Liver (tissue), 9 donors: ENCODE measurements around the gene FAM107A. TPM values are rescaled to one million over a fixed set of nuclear protein-coding genes. Genes with fewer than 3 reads are reported as not detected.

ENCODE experiments used
- DNase-seq: peaks from one replicate; pipeline ENCODE4 v3.0.0-alpha.2; 2017; ENCODE audit warnings: low spot score
- H3K27ac ChIP-seq, 2 donors: one replicate each; pipeline ENCODE4 v1.7.0; 2013; ENCODE audit warnings: inconsistent platforms in 2 of 2, low read length in 2 of 2, control low read depth in 1 of 2, low read depth in 1 of 2, mild to moderate bottlenecking in 1 of 2
- H3K27me3 ChIP-seq, 4 donors: one replicate each; pipeline versions ENCODE4 v1.6.1 to v1.7.0; 2013; ENCODE audit warnings: low read length in 3 of 4, inconsistent platforms in 1 of 4, mild to moderate bottlenecking in 1 of 4, moderate library complexity in 1 of 4; ENCODE audit not compliant: control insufficient read depth in 4 of 4, insufficient read depth in 4 of 4
- H3K36me3 ChIP-seq, 4 donors: one replicate each; pipeline versions ENCODE4 v1.6.1 to v1.7.0; 2013; ENCODE audit warnings: low read length in 3 of 4, mild to moderate bottlenecking in 3 of 4, low read depth in 1 of 4, moderate library complexity in 1 of 4; ENCODE audit not compliant: control insufficient read depth in 4 of 4, insufficient read depth in 3 of 4
- H3K4me1 ChIP-seq, 4 donors: one replicate each; pipeline versions ENCODE4 v1.6.1 to v1.7.0; 2013; ENCODE audit warnings: low read length in 3 of 4, mild to moderate bottlenecking in 3 of 4, moderate library complexity in 1 of 4; ENCODE audit not compliant: control insufficient read depth in 4 of 4, insufficient read depth in 4 of 4
- H3K4me3 ChIP-seq, 3 donors: one replicate each; pipeline versions ENCODE4 v1.6.1 to v1.7.0; 2013; ENCODE audit warnings: low read length in 3 of 3, control low read depth in 1 of 3, low read depth in 1 of 3, mild to moderate bottlenecking in 1 of 3
- H3K9ac ChIP-seq, 2 donors: one replicate each; pipeline ENCODE4 v1.7.0; 2013; ENCODE audit warnings: low read length in 2 of 2, mild to moderate bottlenecking in 2 of 2, moderate library complexity in 2 of 2, control low read depth in 1 of 2, low read depth in 1 of 2
- H3K9me3 ChIP-seq, 4 donors: one replicate each; pipeline versions ENCODE4 v1.6.1 to v1.7.0; 2013; ENCODE audit warnings: low read length in 3 of 4; ENCODE audit not compliant: control insufficient read depth in 4 of 4
- EGR1 ChIP-seq, 2 donors: IDR thresholded peaks; 2 replicates each; pipeline ENCODE4 v1.6.1; 2016 to 2018; ENCODE audit warnings: antibody characterized with exemption in 2 of 2, low read depth in 2 of 2
- FOXA1 ChIP-seq: IDR thresholded peaks from 2 replicates; pipeline ENCODE4 v1.6.1; 2016; ENCODE audit warnings: antibody characterized with exemption
- GABPA ChIP-seq, 2 donors: IDR thresholded peaks in 1 of 2; conservative IDR thresholded peaks in 1 of 2; 2 replicates each; pipeline ENCODE4 v1.6.1; 2016; ENCODE audit warnings: antibody characterized with exemption in 2 of 2, mild to moderate bottlenecking in 1 of 2, moderate library complexity in 1 of 2
- JUND ChIP-seq, 2 donors: IDR thresholded peaks; 2 replicates each; pipeline ENCODE4 v1.6.1; 2016; ENCODE audit warnings: antibody characterized with exemption in 2 of 2
- NR2F2 ChIP-seq: IDR thresholded peaks from 2 replicates; pipeline ENCODE4 v1.6.1; 2016; ENCODE audit warnings: antibody characterized with exemption
- RAD21 ChIP-seq, 2 donors: IDR thresholded peaks; 2 replicates each; pipeline ENCODE4 v1.6.1; 2016; ENCODE audit warnings: antibody characterized with exemption in 2 of 2, mild to moderate bottlenecking in 2 of 2
- RXRA ChIP-seq, 2 donors: IDR thresholded peaks; 2 replicates each; pipeline ENCODE4 v1.6.1; 2017 to 2018; ENCODE audit warnings: antibody characterized with exemption in 2 of 2, mild to moderate bottlenecking in 1 of 2
- TAF1 ChIP-seq: conservative IDR thresholded peaks from 2 replicates; pipeline ENCODE4 v1.6.1; 2016; ENCODE audit warnings: antibody characterized with exemption, mild to moderate bottlenecking
- YY1 ChIP-seq: IDR thresholded peaks from 2 replicates; pipeline ENCODE4 v1.6.1; 2016; ENCODE audit warnings: antibody characterized with exemption, mild to moderate bottlenecking
- WGBS: extraction: QIAGEN DNeasy Blood & Tissue Kit; methylation state at CpG from one replicate; pipeline ENCODE4 v1.1.7; 2013; 5-methylcytosine and 5-hydroxymethylcytosine counted together
- polyA plus RNA-seq, 2 donors: library from polyadenylated mRNA; stranded (reverse) in 1 of 2; unstranded in 1 of 2; fragments of 200-250 nt in 1 of 2; fragments of >200 nt in 1 of 2; fragmentation: Nextera tagmentation in 1 of 2; extraction: Ambion mirVana in 1 of 2; gene quantifications; one replicate each; pipeline versions ENCODE4 v1.2.1 to v1.2.3, GENCODE V29; 2013 to 2015
- total RNA-seq, 2 donors: library from RNA; depleted of rRNA; stranded (reverse); fragments of >200 nt; gene quantifications; one replicate each; pipeline ENCODE4 v1.2.3, GENCODE V29; 2014
- TF ChIP-seq, protein P1 (sequence below): IDR thresholded peaks from 2 replicates; pipeline ENCODE4 v1.6.1; 2016; ENCODE audit warnings: antibody characterized with exemption, mild to moderate bottlenecking
- TF ChIP-seq, protein P2 (sequence below): IDR thresholded peaks from 2 replicates; pipeline ENCODE4 v1.6.1; 2016; ENCODE audit warnings: antibody characterized with exemption
- TF ChIP-seq, protein P3 (sequence below): IDR thresholded peaks from 2 replicates; pipeline ENCODE4 v1.6.1; 2016; ENCODE audit warnings: antibody characterized with exemption
- donor health status: healthy.
- donor health status: healthy.
- donor health status: healthy.
- donor health status: healthy.
- donor health status: healthy.

The FAM107A gene
- total and polyA plus RNA-seq, 4 donors, result 0.05 to 4.7 (median 1.4) TPM

DNA sequence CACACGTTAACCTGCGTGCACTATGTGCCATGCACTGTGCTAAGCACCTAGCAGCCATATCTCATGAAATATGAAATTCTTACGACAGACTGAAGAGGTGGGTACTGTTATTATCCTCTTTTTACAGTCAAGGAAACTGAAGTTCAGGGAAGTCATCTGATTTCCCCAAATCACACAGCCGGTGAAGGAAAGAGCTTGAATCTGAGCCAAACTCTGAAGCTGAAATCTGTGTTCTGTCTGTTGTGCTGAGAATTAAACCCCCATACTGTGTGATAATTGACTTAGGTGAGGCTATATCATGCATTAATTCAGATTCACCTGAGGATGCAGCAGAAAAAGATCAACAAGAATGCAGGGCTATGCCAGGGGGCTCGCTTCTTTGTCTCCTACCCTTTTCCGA lies 475 bp downstream of the FAM107A start:
- Histone ChIP-seq H3K27me3 (no peaks in the 10 kb centered on the region), H3K27ac (peak overlapping the region; percentile 22 to 36), H3K9ac (no peak overlapping the region), H3K9me3 (no peaks in the 10 kb centered on the region), H3K4me1 (peaks cover 0 to 7% (median under 1%) of the 10 kb centered on the region in 4 donors), H3K4me3 (no peak overlapping the region), H3K36me3 (no peaks in the 10 kb centered on the region)
- WGBS, result 82% methylated on average over 6 of the region's 6 CpGs
- no peak for DNase-seq
- TF ChIP-seq, protein P1, sequence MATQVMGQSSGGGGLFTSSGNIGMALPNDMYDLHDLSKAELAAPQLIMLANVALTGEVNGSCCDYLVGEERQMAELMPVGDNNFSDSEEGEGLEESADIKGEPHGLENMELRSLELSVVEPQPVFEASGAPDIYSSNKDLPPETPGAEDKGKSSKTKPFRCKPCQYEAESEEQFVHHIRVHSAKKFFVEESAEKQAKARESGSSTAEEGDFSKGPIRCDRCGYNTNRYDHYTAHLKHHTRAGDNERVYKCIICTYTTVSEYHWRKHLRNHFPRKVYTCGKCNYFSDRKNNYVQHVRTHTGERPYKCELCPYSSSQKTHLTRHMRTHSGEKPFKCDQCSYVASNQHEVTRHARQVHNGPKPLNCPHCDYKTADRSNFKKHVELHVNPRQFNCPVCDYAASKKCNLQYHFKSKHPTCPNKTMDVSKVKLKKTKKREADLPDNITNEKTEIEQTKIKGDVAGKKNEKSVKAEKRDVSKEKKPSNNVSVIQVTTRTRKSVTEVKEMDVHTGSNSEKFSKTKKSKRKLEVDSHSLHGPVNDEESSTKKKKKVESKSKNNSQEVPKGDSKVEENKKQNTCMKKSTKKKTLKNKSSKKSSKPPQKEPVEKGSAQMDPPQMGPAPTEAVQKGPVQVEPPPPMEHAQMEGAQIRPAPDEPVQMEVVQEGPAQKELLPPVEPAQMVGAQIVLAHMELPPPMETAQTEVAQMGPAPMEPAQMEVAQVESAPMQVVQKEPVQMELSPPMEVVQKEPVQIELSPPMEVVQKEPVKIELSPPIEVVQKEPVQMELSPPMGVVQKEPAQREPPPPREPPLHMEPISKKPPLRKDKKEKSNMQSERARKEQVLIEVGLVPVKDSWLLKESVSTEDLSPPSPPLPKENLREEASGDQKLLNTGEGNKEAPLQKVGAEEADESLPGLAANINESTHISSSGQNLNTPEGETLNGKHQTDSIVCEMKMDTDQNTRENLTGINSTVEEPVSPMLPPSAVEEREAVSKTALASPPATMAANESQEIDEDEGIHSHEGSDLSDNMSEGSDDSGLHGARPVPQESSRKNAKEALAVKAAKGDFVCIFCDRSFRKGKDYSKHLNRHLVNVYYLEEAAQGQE, result no peak
- no peak for TF ChIP-seq TAF1
- TF ChIP-seq YY1, result no peak
- TF ChIP-seq, protein P2, sequence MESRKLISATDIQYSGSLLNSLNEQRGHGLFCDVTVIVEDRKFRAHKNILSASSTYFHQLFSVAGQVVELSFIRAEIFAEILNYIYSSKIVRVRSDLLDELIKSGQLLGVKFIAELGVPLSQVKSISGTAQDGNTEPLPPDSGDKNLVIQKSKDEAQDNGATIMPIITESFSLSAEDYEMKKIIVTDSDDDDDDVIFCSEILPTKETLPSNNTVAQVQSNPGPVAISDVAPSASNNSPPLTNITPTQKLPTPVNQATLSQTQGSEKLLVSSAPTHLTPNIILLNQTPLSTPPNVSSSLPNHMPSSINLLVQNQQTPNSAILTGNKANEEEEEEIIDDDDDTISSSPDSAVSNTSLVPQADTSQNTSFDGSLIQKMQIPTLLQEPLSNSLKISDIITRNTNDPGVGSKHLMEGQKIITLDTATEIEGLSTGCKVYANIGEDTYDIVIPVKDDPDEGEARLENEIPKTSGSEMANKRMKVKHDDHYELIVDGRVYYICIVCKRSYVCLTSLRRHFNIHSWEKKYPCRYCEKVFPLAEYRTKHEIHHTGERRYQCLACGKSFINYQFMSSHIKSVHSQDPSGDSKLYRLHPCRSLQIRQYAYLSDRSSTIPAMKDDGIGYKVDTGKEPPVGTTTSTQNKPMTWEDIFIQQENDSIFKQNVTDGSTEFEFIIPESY, result no peak
- no peak for TF ChIP-seq RAD21 (IDR thresholded peaks at IDR 0.05)

DNA sequence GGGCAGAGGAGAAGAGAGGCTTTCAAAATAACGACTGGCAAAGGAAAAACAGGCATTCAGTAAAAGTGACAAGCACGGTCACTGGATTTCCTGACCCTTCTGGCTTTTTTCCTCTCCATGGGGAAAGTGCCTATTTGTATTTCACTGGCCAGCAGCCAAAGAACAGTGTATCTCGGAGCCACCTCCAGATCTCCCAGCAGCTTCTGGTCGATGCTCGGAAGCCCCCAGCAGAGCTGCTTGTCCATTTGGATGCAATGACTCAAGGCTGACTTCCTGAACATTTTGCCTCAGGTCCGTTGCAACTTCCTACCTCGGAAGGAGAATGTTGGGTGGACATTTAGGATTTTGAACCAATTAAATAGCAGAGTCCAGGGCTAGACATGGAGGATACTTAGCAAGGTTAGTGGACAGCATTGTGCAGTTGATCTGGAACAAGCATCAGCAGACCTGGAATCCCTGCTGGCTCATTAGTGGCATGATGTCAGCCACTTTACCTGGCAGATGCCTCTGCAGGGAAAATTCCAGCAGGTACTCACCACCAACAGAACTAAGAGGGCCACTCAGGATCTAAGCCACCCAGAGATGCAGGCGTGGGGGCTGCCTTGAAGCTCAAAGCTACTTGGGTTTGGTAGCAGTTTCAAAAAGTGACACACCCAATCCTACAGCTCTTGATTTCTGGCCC lies 1.1 kb downstream of the FAM107A start:
- TF ChIP-seq NR2F2 (peak; percentile 57), EGR1 (IDR thresholded peaks at IDR 0.05; ENCODE audit: low read depth in 2 of 2) (no peak), RXRA (IDR thresholded peaks at IDR 0.05) (no peak), RAD21 (IDR thresholded peaks at IDR 0.05) (no peak), FOXA1 (no peak)
- TF ChIP-seq, protein P2, result no peak
- H3K36me3 ChIP-seq, result no peaks in the 10 kb centered on the region
- peaks cover 0 to 7% (median under 1%) of the 10 kb centered on the region in 4 donors for H3K4me1 ChIP-seq
- no peak overlapping the region for H3K9ac ChIP-seq
- 54% methylated on average over 8 of the region's 8 CpGs for WGBS
- H3K4me3 ChIP-seq, result no peak overlapping the region
- no peaks in the 10 kb centered on the region for H3K27me3 ChIP-seq
- no peak for DNase-seq
- H3K9me3 ChIP-seq, result no peaks in the 10 kb centered on the region
- peak overlapping the region in 1 of 2 donors; percentile 36 for H3K27ac ChIP-seq

DNA sequence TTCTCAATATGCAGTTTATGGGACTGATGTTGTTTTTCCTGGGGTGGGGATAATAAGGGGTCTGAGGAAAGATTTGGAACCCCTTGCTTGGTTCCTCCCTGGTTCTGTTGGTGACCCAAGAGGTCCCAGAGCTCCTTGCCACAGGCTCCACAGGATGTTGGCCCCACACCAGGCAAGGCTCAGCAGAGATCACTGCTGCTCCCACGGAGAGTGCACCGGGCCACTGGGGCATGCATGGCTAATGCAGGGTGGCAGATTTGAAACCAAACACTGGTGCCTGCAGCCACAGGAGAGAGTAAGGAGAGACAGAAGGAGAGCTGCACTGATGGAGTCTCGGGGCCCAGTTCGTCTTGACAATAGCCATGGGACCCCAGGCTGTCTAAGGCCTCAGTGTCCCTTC lies 2.5 kb downstream of the FAM107A start:
- Histone ChIP-seq H3K9ac (no peak overlapping the region), H3K4me3 (no peak overlapping the region)

More for the DNA sequence above, 2.5 kb downstream of the FAM107A start:
- 69% methylated on average over 4 of the region's 4 CpGs for WGBS
- DNase-seq, result no peak
- Histone ChIP-seq H3K27me3 (no peaks in the 10 kb centered on the region), H3K36me3 (no peaks in the 10 kb centered on the region), H3K27ac (no peak overlapping the region), H3K9me3 (no peaks in the 10 kb centered on the region), H3K4me1 (peaks cover 0 to 8% (median 2%) of the 10 kb centered on the region in 4 donors)
- TF ChIP-seq JUND (IDR thresholded peaks at IDR 0.05) (no peak), NR2F2 (no peak), TAF1 (no peak), GABPA (IDR thresholded peaks at IDR 0.05 in 1 of 2, conservative IDR thresholded peaks at IDR 0.05 in 1 of 2) (no peak), YY1 (no peak), EGR1 (IDR thresholded peaks at IDR 0.05; ENCODE audit: low read depth in 2 of 2) (no peak), FOXA1 (no peak), RAD21 (IDR thresholded peaks at IDR 0.05) (no peak)
- TF ChIP-seq, protein P2, result no peak
- TF ChIP-seq, protein P3, sequence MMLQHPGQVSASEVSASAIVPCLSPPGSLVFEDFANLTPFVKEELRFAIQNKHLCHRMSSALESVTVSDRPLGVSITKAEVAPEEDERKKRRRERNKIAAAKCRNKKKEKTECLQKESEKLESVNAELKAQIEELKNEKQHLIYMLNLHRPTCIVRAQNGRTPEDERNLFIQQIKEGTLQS, result no peak
